AG09309 (cell line): ENCODE measurements around the gene MUC16.

ENCODE experiments used
- DNase-seq: peaks from one replicate; pipeline ENCODE4 v3.0.0-alpha.2; 2010; ENCODE audit warnings: low read depth
- H3K4me3 ChIP-seq: 2 replicates; pipeline ENCODE4 v1.5.1; 2011; ENCODE audit warnings: mild to moderate bottlenecking, low read depth, low read length, moderate library complexity; ENCODE audit not compliant: control insufficient read depth
- CTCF ChIP-seq: IDR thresholded peaks from 2 replicates; pipeline ENCODE4 v1.5.1; 2011; ENCODE audit warnings: mild to moderate bottlenecking, low read depth, low read length, inconsistent platforms; ENCODE audit not compliant: insufficient read depth, control insufficient read depth; ENCODE audit errors: missing control alignments

MUC16 gene

DNA sequence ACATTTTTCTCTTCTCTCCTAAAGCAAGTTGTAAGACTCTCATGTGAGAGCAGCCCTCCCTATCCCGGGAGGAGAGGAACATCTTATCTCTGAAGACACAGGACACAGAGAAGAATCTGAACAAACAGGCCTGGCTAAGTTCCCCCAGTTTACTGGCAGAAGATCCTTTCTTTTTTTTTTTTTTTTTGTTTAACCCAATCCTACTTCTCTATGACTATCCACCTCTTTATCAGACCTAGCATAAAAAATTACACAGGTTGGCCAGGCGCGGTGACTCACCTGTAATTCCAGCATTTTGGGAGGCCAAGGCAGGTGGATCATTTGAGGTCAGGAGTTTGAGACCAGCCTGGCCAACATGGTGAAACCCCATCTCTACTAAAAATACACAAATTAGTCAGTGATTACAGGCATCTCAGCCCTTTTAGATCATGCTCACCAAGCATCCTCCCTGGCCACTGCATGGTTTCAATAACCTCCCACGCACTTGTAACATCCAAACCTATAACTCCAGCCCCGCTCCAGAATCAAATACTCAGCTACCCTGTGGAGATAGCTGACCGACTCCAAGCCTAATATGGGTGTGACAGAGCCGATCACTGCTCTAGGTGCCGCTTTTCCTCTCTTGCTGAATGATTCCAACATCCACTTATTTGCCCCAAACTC is 27.3 kb upstream of the MUC16 start:
- DNase-seq = no peak
- no peak overlapping the region for H3K4me3 ChIP-seq
- no peak for TF ChIP-seq CTCF

GRCh38 chr19:9032136-9032631 is 22.0 kb upstream of the MUC16 start:
- no peak for DNase-seq
- H3K4me3 ChIP-seq = no peak overlapping the region
- TF ChIP-seq CTCF = no peak

- TF ChIP-seq CTCF = no peak
- no peak overlapping the region for H3K4me3 ChIP-seq
- no peak for DNase-seq
Measured at GRCh38 chr19:9018163-9018875, 8.1 kb upstream of the MUC16 start.

GRCh38 chr19:9014803-9015202 is 4.6 kb upstream of the MUC16 start:
- H3K4me3 ChIP-seq = no peak overlapping the region
- DNase-seq = no peak
- TF ChIP-seq CTCF = no peak

GRCh38 chr19:9013988-9014387 is 3.8 kb upstream of the MUC16 start:
- no peak overlapping the region for H3K4me3 ChIP-seq
- no peak for TF ChIP-seq CTCF
- DNase-seq = no peak

DNA sequence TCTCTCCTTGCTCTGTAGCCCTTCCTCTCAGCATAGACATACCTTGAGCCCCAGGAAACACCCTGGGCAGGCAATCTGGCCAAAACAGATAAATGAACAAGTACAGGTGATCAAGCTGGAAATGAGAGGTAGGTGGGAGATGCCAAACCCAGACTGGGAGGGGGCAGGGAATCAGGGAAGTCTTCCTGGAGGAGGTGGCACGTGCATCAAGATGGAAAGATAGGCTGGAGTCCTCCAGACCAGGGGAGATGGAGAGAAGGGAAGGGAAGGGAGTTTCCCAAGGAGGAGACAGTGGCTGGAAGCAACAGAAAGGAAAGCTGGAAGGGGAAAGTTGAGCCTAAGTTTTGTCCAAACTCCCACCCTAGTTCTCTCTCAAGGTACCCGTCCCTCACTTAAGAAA is 1.7 kb upstream of the MUC16 start:
- H3K4me3 ChIP-seq = no peak overlapping the region
- no peak for DNase-seq
- TF ChIP-seq CTCF = no peak
